Tibial nerve (tissue), 4 donors: Measurements from ENCODE around the gene ACAT2.

Experiments
- CTCF ChIP-seq, 5 experiments: fragments of 200-600 bp in 3 of 5; fragments of 450-650 bp in 2 of 5; sonication (generic) in 3 of 5; IDR thresholded peaks; one replicate each; pipeline ENCODE4 v1.5.1; 2016 to 2019; ENCODE audit warnings: antibody characterized with exemption in 5 of 5, mild to moderate bottlenecking in 3 of 5, moderate library complexity in 2 of 5
- EP300 ChIP-seq, 2 donors: sonication (generic); formaldehyde crosslinking; IDR thresholded peaks; one replicate each; pipeline ENCODE4 v1.6.1; 2017; ENCODE audit warnings: antibody characterized with exemption in 2 of 2, mild to moderate bottlenecking in 1 of 2

- TF ChIP-seq EP300 (IDR thresholded peaks at IDR 0.05) (no peak), CTCF (IDR thresholded peaks at IDR 0.05) (no peak)
Measured at GRCh38 chr6:159801935-159802334, 40.1 kb downstream of the ACAT2 start.
